IPS DF 6.9 (cell line): ENCODE measurements around the gene CCDC152.

Source experiments
- DNase-seq: peaks from one replicate; pipeline ENCODE4 v3.0.0-alpha.2; 2013; ENCODE audit warnings: low read depth, low spot score
- H3K27ac ChIP-seq: one replicate; pipeline ENCODE4 v1.5.1; 2013; ENCODE audit warnings: low read length, control low read depth
- H3K27me3 ChIP-seq: 2 replicates; pipeline ENCODE4 v1.6.1; 2013; ENCODE audit warnings: mild to moderate bottlenecking, low read length; ENCODE audit not compliant: control insufficient read depth, insufficient read depth
- H3K36me3 ChIP-seq: 2 replicates; pipeline ENCODE4 v1.6.1; 2013; ENCODE audit warnings: low read length; ENCODE audit not compliant: control insufficient read depth, insufficient read depth
- H3K4me1 ChIP-seq: 2 replicates; pipeline ENCODE4 v1.6.1; 2013; ENCODE audit warnings: low read length; ENCODE audit not compliant: control insufficient read depth, insufficient read depth
- H3K4me3 ChIP-seq: 2 replicates; pipeline ENCODE4 v1.5.1; 2013; ENCODE audit warnings: mild to moderate bottlenecking, low read length
- H3K9me3 ChIP-seq: 2 replicates; pipeline ENCODE4 v1.6.1; 2013; ENCODE audit warnings: low read length, inconsistent platforms; ENCODE audit not compliant: control insufficient read depth, insufficient read depth
- WGBS: extraction: QIAGEN DNeasy Blood & Tissue Kit; methylation state at CpG from one replicate; pipeline ENCODE4 v1.1.7; 2013; ENCODE audit warnings: mixed read lengths, missing lambda C conversion rate; ENCODE audit not compliant: insufficient read length, insufficient coverage; 5-methylcytosine and 5-hydroxymethylcytosine counted together

The CCDC152 gene

DNA sequence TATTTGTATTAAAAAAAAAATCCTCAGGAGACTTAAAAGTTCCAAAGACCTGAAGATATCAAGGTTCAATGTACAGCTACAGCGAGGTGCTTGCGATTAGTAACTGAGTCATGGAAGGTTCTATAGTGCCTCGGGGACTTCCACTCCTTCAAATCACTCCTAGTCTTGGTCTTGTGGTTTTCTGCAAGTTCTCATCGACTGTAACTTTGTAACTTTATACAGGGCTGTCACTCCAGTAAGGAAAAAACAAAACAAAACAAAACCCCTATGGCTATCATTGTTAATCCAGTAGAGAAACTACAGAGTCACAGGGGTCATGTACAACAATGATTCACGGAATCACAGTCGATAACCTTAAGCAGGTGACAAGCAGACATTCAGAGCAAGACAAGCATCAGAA, 94.9 kb downstream of the CCDC152 start:
- H3K27ac ChIP-seq = no peak overlapping the region
- H3K9me3 ChIP-seq = no peaks in the 10 kb centered on the region
- no peaks in the 10 kb centered on the region for H3K36me3 ChIP-seq
- H3K4me3 ChIP-seq = no peak overlapping the region
- no peaks in the 10 kb centered on the region for H3K4me1 ChIP-seq
- DNase-seq = no peak
- H3K27me3 ChIP-seq = no peaks in the 10 kb centered on the region
- WGBS = no CpG with 5 or more reads among the region's 6 CpGs
